Limb (tissue), 2 donors: ENCODE data around the gene RPL11.
A peak's percentile ranks its signal among the peaks of the same experiment; 100 is the strongest.
"Not testable (repeated sequence)": the region's sequence is repeated elsewhere in the genome, so short reads cannot be mapped to it uniquely, and the experiment has no call there.

Experiments used
- DNase-seq, 2 donors: peaks; one replicate each; pipeline ENCODE4 v3.0.0-alpha.2; 2016; ENCODE audit errors: extremely low spot score in 2 of 2

The RPL11 gene

DNA sequence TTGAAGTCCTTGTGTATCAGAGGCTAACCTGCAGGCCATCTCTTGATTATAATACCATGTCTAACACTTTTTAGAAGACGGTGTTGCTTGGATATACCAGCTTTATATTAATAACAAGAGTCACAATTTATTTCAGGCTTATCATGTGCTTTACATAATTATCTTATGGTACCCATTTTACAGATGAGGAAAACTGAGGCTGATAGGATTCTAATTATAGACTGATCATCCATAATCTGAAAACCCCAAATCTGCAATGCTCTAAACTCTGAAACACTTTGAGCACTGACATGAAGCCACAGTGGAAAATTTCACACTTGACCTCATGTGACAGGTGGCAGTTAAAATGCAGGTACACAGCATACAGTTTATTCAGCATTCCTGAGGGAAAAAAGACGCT is 7.2 kb upstream of the RPL11 start:
- no peak for DNase-seq

DNA sequence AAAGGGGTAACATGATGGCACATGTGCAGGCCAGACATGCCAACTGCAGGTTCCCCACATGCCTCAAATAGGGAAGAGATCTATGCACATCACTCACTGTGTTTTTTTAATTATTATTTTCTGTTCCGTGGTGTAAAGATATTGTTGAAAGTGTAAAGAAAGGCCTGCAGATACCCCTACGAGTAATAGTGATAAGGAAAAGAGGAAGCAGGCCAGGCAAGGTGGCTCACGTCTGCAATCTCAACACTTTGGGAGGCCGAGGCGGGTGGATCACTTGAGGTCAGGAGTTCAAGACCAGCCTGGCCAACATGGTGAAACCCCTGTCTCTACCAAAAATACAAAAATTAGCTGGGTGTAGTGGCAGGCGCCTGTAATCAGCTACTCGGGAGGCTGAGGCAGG is 6.4 kb upstream of the RPL11 start:
- DNase-seq = not testable (repeated sequence)

DNA sequence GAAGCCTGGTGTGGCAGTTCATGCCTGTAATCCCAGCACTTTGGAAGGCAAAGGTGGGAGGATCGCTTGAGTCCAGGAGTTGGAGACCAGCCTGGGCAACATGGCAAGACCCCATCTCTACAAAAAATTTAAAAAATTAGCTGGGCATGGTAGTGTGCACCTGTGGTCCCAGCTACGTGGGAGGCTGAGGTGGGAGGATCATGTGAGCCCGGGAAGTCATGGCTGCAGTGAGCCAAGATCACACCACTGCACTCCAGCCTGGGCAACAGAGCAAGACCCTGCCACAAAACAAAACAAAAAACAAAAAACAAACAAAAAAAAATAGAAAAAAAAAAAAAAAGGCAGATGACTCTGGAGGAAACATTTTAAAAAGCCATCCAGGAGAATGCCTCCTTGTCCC is 3.9 kb upstream of the RPL11 start:
- DNase-seq = not testable (repeated sequence)

DNA sequence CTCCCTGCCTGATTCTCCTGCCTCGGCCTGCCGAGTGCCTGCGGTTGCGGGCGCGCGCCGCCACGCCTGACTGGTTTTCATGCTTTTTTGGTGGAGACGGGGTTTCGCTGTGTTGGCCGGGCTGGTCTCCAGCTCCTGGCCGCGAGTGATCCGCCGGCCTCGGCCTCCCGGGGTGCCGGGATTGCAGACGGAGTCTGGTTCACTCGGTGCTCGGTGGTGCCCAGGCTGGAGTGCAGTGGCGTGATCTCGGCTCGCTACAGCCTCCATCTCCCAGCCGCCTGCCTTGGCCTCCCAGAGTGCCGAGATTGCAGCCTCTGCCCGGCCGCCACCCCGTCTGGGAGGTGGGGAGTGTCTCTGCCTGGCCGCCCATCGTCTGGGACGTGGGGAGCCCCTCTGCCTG is 3.3 kb upstream of the RPL11 start:
- DNase-seq = not testable (repeated sequence)

DNA sequence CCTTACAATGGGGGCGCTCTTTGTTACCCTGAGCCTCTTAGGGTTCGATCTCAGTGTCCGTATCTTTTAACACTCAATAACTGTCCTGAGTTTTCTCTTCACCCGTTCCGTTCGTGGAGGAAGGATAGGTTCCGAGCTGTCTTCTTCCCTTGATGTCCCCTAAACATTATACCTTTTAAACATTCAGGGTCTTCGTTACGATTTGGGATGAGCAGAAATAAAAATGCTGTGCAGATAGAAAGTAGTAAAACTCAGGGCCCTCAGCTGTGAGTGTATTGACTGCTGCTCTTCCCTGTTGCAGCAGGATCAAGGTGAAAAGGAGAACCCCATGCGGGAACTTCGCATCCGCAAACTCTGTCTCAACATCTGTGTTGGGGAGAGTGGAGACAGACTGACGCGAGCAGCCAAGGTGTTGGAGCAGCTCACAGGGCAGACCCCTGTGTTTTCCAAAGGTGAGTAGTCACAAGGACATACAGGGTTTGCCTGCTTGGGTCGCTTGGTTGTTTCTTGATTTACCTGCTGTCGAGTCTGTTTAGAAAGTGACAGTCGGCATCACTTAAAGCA is 784 bp downstream of the RPL11 start:
- DNase-seq = no peak

DNA sequence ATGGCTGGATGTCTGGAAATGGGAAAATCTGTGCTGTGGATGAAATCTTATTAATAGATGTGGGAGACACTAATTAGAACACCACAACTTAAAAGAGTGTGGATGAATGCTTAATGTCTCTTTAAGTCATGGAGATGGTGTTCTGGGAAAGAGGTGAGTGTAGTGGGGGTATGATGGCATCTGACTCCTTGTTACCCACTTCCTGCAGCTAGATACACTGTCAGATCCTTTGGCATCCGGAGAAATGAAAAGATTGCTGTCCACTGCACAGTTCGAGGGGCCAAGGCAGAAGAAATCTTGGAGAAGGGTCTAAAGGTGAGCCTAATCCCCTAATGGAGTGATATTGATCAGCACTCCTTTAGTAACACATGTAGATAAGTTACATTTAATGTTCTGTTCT is 2.0 kb downstream of the RPL11 start:
- no peak for DNase-seq

DNA sequence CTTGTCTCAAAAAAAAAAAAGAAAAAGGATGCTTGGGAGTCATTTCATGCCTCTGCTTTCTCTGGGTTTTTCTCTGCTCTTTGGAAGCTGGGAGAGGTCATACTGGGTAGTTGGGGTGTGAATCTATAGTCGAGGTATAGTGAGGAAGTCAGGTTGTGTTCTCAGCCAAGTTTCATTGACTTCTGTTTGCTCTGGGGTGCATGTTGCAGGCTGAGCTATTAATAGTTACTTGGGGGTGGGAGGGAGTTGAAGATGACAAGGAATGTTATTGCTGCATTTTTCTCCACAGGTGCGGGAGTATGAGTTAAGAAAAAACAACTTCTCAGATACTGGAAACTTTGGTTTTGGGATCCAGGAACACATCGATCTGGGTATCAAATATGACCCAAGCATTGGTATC is 2.8 kb downstream of the RPL11 start:
- DNase-seq = no peak

DNA sequence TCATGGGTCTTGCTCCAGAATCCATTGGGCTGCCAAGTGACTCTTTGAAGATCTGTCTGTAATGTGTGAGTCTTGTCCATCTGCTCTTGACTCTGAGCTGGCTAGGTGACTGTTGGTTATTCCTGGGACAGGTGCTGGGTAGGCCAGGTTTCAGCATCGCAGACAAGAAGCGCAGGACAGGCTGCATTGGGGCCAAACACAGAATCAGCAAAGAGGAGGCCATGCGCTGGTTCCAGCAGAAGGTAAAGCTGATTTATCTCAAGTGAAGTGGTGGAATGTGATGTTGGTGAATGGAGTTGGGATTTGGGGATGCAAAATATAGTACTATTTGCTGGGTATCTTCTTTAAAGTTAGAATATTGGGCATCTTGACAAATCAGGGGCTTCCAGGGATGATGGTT is 4.1 kb downstream of the RPL11 start:
- DNase-seq = no peak

DNA sequence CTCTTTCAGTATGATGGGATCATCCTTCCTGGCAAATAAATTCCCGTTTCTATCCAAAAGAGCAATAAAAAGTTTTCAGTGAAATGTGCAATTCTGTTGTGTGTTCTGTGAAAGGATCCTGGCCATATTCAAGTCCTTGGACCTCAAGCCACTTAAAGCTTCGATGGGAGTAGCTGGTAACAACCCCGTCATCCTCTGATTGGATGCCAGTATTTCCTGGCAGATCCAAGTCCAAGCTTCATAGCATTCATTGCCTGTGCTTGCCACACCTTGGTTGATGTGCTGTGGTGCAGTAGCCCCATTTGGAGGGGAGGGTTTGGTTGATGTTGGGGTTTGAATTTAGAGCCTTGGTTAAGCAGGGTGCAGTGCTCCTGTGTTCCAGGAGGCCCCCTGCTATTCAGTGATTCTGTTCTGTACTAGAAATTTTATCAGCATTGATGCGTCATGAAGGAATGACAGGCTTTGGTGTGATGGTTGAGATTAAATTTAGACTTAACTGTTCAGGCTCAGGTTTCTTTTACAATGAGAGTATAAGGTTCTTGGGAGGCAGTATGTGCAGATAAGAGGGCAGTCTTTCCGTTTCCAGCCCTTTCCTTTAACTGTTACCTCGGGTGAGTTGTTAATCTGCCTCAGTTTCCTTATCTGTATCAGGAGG is 4.9 kb downstream of the RPL11 start:
- no peak for DNase-seq

DNA sequence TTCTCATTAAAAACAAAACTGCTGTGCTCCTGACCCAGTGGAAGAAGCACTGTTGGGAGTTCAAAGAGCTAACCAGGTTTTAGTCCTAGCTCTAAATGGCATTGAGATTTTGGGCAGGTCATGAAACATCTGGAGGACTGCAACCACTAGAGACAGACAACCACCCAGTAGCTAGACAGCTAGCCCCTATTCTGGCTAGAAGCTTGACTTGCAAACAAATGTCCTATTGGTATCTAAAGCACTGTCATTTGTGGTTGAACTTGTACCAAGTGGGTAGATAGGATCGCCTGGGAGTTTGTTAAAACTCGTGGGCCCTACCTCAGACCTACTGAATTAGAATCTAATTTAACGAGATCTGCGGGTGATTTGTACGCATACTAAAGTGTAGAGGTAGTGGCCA is 6.9 kb downstream of the RPL11 start:
- DNase-seq = no peak

DNA sequence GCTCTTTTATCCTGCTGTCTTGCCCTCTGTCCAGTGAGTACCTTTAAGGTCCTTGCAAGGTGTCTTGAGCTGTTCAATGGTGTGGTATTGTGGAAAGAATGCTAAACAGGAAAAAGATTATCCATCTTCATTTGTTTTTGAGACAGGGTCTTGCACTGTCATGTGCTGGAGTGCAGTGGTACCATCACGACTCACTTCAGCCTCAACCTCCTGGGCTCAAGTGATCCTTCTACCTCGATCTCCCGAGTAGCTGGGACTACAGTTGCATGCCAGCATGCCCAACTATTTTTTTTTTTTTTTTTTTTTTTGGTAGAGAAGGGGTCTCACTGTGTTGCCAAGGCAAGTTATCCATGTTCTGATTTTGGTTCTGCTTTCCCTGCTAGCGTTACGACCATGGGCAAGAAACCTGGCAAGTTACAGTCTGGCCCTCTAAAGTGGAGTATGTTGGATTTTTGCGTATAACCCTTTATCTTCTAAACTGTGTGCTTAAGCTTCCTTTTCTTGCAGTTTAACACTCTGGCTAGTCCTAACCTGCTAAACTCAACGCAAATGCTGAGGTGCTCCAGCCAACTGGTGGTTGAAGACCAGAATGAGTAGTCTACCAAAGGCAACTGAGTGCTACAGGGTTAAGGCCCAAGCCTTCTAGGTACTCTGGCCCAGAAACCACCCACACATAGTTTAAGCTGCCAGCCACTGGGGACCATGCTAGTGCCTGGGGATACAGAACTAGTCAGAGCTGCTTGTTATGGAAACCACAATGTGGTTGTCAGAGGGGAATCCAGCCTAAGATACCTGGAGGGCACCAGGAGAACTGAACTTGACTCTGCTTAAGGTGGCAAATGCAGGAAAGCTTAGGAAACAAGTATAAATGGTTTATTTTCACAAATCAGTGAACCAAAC is 7.9 kb downstream of the RPL11 start:
- DNase-seq = no peak

DNA sequence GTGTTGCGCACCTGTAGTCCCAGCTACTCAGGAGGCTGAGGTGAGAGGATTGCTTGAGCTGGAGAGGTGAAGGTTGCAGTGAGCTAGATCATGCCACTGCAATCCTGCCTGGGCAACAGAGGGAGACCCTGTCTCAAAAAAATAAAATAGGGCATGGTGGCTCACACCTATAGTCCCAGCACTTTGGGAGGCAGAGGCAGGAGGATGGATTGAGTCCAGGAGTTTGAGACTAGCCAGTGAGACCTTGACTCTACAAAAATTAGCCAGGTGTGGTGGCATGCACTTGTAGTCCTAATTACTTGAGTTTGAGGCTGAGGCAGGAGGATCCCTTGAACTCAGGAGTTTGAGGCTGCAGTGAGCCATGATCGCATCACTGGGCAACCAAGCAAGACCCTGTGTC is 9.7 kb downstream of the RPL11 start:
- no peak for DNase-seq

DNA sequence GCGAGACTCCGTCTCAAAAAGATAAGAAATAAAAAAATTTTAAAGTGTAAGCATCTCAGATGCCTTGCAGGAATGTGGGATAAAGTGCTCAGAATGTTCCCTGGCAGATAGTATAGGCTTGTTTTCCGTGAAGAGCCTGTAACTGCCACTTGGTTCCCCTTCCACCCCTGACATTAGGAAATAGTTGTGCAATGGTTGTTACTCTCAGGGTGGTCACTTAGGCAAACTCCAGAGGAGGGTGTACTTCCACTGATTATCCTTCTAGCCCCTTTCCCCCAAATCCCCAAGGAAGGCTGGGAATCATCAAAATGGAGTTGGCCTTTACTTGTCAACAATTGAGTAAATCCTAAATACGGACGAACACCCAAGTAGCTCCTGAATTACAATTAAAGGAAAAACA is 10.4 kb downstream of the RPL11 start:
- no peak for DNase-seq

DNA sequence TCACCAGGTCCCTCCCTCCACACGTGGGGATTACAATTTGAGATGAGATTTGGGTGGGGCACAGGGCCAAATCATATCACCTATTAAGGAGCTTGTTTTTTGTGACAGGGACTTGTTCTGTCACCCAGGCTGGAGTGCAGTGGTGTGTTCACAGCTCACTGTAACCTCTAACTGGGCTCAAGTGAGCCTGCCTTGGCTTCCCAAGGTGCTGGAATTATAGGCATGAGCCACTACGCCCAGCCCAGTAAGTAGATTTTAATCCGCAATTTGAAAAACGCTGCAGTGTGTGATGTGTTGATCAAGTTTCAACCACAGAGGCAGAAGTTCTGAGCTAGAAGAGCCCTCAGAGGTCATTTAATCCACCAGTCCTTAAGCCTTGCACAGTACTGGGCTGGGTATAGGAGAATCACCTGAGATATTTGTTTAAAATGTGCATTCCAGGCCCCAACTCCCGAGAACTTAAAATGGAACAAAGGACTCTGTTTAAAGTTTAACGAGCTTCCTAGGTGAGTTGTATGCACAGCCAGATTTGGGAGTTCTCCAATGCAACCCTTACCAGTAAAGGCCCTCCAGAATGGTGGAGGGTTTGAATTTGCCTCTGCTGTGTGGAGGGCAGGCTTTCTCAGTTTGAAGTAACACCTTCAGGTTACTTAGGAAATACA is 13.4 kb downstream of the RPL11 start:
- DNase-seq = no peak

DNA sequence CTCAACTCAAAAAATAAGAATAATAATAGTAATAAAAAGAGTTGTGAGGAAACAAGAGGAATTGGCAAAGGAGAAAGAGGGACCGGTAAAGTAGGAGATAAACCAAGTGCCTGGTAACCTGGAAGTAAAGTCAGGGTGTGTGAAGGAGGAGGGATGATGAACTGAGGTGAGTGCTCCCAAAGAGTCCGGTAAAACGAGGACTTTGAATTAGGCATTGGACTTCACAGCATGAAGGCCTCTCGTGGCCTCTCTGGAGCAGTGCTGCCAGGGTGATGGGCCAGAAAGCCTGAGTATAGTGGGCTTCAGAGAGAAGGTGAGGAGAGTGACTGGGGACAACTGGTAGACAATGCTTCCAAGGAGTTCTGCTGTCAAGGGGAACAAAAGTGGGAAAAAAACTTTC is 17.6 kb downstream of the RPL11 start:
- no peak for DNase-seq

DNA sequence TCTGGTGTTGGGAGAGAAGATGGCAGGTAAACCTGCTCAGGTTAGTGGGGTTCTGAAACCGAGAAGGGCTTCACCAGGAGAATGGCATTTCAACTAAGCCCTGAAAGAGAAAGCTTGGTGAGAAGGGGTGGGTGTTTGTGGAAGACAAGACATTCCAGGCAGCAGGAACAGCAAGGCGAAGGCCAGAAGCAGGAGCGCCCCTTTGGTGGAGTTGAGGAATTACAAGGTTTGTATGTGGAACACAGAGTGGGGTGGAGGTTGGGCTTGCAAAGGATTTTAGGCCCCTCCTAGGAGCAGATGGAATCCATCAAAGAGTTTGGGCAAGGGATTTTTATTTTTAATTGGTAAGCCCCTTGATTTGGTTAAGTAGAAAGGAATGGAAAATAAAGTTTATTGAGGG is 26.9 kb downstream of the RPL11 start:
- peak in 1 of 2 donors; percentile 14 for DNase-seq

DNA sequence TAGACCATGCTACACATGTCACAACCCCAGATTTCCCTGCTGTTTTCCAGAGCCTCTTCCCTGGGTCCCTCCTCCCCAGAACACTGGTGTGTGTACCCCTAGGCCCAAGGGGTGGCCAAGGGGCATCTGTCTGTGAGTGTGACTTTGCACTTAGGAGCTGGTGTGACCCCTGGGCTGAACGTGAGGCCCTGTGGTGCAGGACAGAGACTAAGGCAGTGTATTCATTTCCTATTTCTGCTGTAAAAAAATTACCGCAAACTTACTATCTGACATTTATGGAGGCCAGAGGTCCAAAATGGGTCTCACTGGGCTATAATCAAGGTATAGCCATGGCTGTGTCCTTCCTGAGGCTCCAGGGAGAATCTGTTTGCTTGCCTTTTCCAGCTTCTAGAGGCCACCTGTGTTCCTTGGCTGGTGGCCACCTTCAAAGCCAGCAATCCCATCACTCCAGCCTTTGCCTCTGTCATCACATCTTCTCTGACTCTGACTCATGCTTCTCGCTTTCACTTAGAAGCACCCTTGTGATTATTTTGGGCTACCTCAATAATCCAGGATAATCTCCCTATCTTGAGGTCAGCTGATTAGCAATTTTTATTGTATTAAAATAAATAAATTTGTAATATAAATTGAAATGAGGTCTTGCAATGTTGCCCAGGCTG is 27.7 kb downstream of the RPL11 start:
- no peak for DNase-seq

DNA sequence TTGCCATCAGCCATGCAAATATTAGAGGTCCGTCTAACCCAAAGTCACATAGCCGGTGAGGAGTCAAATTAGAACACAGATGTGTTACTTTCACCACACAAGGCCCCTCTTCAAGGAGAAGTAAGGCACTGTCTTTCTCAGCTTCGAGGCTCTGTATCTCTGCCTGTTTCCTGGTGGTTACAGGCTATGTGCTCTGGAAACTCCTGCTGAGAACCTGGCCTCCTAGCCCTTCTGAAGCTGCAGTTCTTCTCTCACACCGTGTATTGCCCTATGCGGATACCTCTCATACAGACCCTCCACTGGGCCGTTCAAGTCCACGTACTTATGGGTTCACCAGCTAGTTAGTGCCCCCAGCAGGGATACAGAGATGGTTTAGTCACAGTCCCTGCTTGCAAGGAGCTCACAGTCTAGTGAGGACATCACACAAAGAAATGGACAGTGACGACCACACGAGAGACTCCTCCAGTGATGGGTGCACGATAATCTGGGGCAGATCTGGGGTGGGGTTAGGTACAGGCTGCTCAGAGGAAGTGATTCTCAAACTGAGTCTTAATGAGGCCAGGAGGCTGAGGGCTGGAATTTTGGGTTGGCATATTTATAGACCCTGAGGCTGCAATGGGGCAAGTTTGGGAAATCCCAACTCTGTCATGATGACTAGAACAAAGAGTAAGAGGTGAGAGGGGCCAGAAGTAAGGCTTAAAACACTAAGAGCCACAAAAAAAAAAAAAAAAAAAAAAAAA is 28.8 kb downstream of the RPL11 start:
- no peak for DNase-seq

DNA sequence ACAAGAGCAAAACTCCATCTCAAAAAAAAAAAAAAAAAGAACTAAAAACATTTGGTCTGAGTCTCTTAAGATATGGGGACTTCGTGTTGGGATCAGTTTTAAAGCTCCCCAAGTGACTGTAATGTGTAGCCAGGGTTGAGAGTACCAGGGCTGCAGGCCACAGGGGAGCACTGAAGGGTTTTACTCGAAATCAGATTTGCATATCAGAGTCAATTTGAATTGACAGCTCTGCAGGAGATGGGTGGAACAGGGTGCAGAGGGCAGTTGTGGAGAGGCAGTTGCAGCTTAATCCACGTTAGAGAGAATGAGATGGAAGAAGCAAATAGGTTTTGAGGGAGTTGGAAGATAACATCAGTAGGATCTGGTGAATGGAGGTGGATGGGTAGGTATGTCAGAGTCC is 31.0 kb downstream of the RPL11 start:
- no peak for DNase-seq

DNA sequence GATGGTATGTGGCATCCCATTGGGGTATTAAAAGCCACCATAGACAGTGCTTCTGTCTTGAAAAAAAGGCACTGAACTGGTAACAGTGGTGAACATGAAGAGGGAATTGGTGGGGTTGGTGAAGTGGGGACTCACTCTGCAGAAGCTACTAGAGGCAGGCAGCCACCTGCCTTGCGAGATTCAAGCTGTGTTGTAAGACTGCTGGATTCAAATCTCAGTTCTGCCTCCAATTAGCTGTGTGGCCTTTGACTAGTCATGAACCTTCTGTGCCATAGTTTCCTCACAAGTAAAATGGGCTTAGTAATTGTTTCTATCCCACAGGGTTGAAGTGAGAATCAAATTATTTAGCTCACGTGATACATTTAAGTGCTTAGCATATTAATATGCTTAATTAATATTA is 35.1 kb downstream of the RPL11 start:
- no peak for DNase-seq

DNA sequence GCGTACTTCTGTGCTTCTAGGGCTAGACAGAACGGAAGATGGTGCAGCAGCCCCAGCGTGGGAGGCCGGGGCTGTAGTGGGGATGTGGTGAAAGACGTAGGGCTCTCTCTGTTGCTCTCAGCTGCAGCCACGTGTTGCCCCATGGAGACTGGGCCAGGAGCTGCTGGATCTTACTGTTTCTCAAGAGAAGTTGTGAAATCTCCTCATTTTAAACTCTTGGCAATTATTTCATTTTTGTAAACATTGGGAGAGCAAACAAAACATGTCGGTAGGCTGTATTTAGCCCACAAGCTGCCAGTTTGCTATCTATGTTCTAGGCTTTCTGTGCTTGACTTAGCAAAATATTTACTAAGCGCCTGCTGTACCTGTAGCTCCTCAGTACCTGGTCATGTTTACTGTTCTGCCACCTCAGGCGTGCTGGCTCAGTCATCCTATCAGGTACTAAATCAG is 35.8 kb downstream of the RPL11 start:
- no peak for DNase-seq
